SU-DHL-6 (cell line): ENCODE measurements around the gene KLHL41.

ENCODE experiments used
- EZH2phosphoT487 ChIP-seq: fragments of 200-600 bp; sonication (generic), shearing (Covaris generic); conservative IDR thresholded peaks from 2 replicates; pipeline ENCODE4 v1.6.1; 2018; ENCODE audit warnings: mild to moderate bottlenecking, antibody characterized with exemption, low read length, moderate library complexity, mixed read lengths
- TF ChIP-seq, protein P1 (sequence below): fragments of 200-600 bp; sonication (generic); IDR thresholded peaks from one replicate; pipeline ENCODE4 v1.5.1; 2017; ENCODE audit warnings: antibody characterized with exemption, mild to moderate bottlenecking, low read length, moderate library complexity; ENCODE audit not compliant: insufficient read depth, poor library complexity, severe bottlenecking

DNA sequence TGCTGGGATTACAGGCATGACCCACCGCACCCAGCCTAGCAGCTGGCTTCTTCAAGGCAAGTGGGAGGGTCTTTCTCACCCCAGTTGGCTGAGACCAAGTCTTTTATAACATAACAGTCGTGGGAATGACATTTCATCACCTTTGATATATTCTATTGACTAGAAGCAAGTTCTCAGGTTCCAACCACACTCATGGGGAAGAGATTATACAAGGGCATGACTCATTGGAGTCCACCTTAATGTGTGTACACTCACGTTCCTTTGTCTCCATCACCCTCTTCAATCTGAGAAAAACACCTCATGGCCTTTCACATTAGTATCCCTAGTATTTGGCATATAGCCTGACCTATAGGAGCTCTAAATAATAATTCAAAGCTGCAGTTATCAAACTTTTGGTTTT, 33.0 kb upstream of the KLHL41 start:
- no peak for TF ChIP-seq EZH2phosphoT487
- TF ChIP-seq, protein P1, sequence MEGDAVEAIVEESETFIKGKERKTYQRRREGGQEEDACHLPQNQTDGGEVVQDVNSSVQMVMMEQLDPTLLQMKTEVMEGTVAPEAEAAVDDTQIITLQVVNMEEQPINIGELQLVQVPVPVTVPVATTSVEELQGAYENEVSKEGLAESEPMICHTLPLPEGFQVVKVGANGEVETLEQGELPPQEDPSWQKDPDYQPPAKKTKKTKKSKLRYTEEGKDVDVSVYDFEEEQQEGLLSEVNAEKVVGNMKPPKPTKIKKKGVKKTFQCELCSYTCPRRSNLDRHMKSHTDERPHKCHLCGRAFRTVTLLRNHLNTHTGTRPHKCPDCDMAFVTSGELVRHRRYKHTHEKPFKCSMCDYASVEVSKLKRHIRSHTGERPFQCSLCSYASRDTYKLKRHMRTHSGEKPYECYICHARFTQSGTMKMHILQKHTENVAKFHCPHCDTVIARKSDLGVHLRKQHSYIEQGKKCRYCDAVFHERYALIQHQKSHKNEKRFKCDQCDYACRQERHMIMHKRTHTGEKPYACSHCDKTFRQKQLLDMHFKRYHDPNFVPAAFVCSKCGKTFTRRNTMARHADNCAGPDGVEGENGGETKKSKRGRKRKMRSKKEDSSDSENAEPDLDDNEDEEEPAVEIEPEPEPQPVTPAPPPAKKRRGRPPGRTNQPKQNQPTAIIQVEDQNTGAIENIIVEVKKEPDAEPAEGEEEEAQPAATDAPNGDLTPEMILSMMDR, result no peak
